Spleen (tissue), 7 donors: Measurements from ENCODE around the gene C1orf159.

Experiments
- POLR2A ChIP-seq, 3 donors: fragments of 450-650 bp; IDR thresholded peaks; one replicate each; pipeline ENCODE4 v1.5.1; 2017; ENCODE audit warnings: antibody characterized with exemption in 3 of 3, mild to moderate bottlenecking in 1 of 3
- POLR2AphosphoS5 ChIP-seq, 3 donors: sonication (generic); formaldehyde crosslinking; IDR thresholded peaks; one replicate each; pipeline ENCODE4 v1.5.1; 2017; ENCODE audit warnings: antibody characterized with exemption in 3 of 3
- TF ChIP-seq, protein P1 (sequence below), 11 experiments: fragments of 200-600 bp in 7 of 11; fragments of 450-650 bp in 4 of 11; sonication (generic) in 4 of 11; IDR thresholded peaks in 8 of 11; conservative IDR thresholded peaks in 3 of 11; 1 replicate in 7 of 11; 2 replicates in 4 of 11; pipeline versions ENCODE4 v1.4.0 to v1.8.0; 2016 to 2021; ENCODE audit warnings: antibody characterized with exemption in 11 of 11, inconsistent platforms in 4 of 11, mild to moderate bottlenecking in 1 of 11
- donor health status: DM: no; HTN: no; CAD: no; lungs with moderate emphysema.
- donor health status: DM: no; HTN: no; CAD: no.
- donor health status: DM: no; HTN: no; CAD: no.

DNA sequence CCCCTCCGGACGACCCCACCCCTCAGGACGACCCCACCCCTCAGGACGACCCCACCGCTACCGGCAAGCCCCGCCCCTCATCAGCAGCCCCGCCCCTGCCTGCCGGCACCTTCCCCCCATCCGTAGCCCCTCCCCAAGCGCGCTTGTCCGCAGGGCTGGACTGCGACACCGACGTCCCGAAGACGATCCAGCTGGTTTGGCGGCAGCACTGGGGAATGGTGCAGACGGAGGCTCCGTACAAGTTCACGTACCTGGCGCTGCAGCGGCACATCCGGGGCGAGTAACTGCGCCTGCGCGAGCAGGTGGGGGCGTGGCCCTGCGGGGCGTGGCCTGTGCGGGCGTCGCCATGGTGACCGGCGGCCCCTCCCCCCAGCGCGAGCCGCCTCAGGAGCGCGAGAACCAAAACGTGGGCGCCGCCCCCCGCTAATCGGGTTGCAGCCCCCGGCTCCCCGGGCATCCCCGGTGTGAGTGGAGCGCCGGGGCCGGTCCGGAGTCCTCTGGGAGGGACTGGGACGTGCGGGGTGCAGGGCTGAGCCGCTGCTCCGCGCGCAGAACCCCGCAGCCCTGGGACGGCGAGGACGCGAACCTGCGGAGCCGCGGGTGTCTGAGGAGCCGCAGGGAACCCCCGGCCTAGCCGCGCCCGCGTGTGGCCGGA, 46.7 kb downstream of the C1orf159 start:
- TF ChIP-seq POLR2AphosphoS5 (IDR thresholded peaks at IDR 0.05) (peak; percentile 85 to 91 (median 87)), POLR2A (IDR thresholded peaks at IDR 0.05) (no peak)
- TF ChIP-seq, protein P1, sequence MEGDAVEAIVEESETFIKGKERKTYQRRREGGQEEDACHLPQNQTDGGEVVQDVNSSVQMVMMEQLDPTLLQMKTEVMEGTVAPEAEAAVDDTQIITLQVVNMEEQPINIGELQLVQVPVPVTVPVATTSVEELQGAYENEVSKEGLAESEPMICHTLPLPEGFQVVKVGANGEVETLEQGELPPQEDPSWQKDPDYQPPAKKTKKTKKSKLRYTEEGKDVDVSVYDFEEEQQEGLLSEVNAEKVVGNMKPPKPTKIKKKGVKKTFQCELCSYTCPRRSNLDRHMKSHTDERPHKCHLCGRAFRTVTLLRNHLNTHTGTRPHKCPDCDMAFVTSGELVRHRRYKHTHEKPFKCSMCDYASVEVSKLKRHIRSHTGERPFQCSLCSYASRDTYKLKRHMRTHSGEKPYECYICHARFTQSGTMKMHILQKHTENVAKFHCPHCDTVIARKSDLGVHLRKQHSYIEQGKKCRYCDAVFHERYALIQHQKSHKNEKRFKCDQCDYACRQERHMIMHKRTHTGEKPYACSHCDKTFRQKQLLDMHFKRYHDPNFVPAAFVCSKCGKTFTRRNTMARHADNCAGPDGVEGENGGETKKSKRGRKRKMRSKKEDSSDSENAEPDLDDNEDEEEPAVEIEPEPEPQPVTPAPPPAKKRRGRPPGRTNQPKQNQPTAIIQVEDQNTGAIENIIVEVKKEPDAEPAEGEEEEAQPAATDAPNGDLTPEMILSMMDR (IDR thresholded peaks at IDR 0.05 in 8 of 11, conservative IDR thresholded peaks at IDR 0.05 in 3 of 11), result no peak
